ENCODE measurements around the gene LENG9.

DNA sequence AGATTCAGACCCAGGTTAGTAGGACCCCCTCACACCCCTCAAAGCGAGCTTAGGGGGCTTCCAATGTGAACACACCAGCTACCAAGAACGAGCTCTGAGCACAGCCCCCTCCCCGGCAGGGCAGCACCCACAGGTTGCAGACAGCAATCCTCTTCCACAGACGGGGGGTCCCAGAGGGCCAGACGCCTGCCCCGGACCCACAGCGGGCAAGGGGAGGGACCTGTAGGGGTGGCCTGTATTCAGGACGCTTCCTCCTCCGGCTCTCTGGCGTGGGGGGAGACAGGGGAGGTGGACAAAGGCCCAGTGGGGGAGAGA is 43.6 kb downstream of the LENG9 start:
- no peak for TF ChIP-seq POLR2A (IDR thresholded peaks at IDR 0.05)
- TF ChIP-seq, protein P1, sequence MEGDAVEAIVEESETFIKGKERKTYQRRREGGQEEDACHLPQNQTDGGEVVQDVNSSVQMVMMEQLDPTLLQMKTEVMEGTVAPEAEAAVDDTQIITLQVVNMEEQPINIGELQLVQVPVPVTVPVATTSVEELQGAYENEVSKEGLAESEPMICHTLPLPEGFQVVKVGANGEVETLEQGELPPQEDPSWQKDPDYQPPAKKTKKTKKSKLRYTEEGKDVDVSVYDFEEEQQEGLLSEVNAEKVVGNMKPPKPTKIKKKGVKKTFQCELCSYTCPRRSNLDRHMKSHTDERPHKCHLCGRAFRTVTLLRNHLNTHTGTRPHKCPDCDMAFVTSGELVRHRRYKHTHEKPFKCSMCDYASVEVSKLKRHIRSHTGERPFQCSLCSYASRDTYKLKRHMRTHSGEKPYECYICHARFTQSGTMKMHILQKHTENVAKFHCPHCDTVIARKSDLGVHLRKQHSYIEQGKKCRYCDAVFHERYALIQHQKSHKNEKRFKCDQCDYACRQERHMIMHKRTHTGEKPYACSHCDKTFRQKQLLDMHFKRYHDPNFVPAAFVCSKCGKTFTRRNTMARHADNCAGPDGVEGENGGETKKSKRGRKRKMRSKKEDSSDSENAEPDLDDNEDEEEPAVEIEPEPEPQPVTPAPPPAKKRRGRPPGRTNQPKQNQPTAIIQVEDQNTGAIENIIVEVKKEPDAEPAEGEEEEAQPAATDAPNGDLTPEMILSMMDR (IDR thresholded peaks at IDR 0.05 in 8 of 11, conservative IDR thresholded peaks at IDR 0.05 in 3 of 11), result no peak
